OCI-LY3 (cell line): ENCODE data around the gene BBX.

Experiments
- H2AFZ ChIP-seq: fragments of 200-600, 300-600 bp; shearing (Covaris generic); 2 replicates; pipeline ENCODE4 v1.6.0; 2014; ENCODE audit warnings: antibody characterized with exemption, low read depth, low read length
- H3K27ac ChIP-seq: fragments of 200-600, 300-600 bp; sonication (generic); 2 replicates; pipeline ENCODE4 v1.5.1; 2014; ENCODE audit warnings: mild to moderate bottlenecking, low read length, moderate library complexity, mixed read lengths
- H3K27me3 ChIP-seq: fragments of 200-600, 300-600 bp; sonication (generic); 2 replicates; pipeline ENCODE4 v1.6.1; 2014; ENCODE audit warnings: low read depth, low read length, mixed read lengths
- H3K36me3 ChIP-seq: fragments of 200-600, 300-600 bp; sonication (generic); replicated peaks from 2 replicates; pipeline ENCODE3; 2014; ENCODE audit warnings: low read depth, low read length, mixed read lengths
- H3K4me1 ChIP-seq: fragments of 300-600, 200-600 bp; sonication (generic); 2 replicates; pipeline ENCODE4 v1.6.1; 2014; ENCODE audit warnings: low read length, mixed read lengths
- H3K4me2 ChIP-seq: fragments of 200-600, 300-600 bp; sonication (generic); 2 replicates; pipeline ENCODE4 v1.6.1; 2014; ENCODE audit warnings: low read length, mixed read lengths
- H3K4me3 ChIP-seq: fragments of 300-600, 200-600 bp; sonication (generic); 2 replicates; pipeline ENCODE4 v1.5.1; 2014; ENCODE audit warnings: antibody characterized with exemption, mild to moderate bottlenecking, low read length, moderate library complexity
- H3K79me2 ChIP-seq: fragments of 300-600, 200-600 bp; shearing (Covaris generic); 2 replicates; pipeline ENCODE4 v1.6.1; 2014; ENCODE audit warnings: mild to moderate bottlenecking, low read length, mixed read lengths
- H3K9ac ChIP-seq: fragments of 300-600, 200-600 bp; shearing (Covaris generic); 2 replicates; pipeline ENCODE4 v1.6.0; 2014; ENCODE audit warnings: mild to moderate bottlenecking, low read length, moderate library complexity
- H3K9me3 ChIP-seq: fragments of 200-600, 300-600 bp; shearing (Covaris generic); 2 replicates; pipeline ENCODE4 v1.6.1; 2014; ENCODE audit warnings: low read length, mixed read lengths; ENCODE audit not compliant: insufficient read depth
- H4K20me1 ChIP-seq: fragments of 200-600, 300-600 bp; sonication (generic); 2 replicates; pipeline ENCODE4 v1.6.1; 2016; ENCODE audit warnings: low read length, mixed read lengths; ENCODE audit not compliant: insufficient read depth
- EZH2phosphoT487 ChIP-seq: fragments of 200-600 bp; shearing (Covaris generic); IDR thresholded peaks from 2 replicates; pipeline ENCODE4 v1.6.1; 2018; ENCODE audit warnings: antibody characterized with exemption, mixed run types, low read depth
- TF ChIP-seq, protein P1 (sequence below): fragments of 200-600, 300-600 bp; sonication (generic); IDR thresholded peaks from 2 replicates; pipeline ENCODE4 v1.5.1; 2014; ENCODE audit warnings: antibody characterized with exemption, low read length, low read depth

The BBX gene

DNA sequence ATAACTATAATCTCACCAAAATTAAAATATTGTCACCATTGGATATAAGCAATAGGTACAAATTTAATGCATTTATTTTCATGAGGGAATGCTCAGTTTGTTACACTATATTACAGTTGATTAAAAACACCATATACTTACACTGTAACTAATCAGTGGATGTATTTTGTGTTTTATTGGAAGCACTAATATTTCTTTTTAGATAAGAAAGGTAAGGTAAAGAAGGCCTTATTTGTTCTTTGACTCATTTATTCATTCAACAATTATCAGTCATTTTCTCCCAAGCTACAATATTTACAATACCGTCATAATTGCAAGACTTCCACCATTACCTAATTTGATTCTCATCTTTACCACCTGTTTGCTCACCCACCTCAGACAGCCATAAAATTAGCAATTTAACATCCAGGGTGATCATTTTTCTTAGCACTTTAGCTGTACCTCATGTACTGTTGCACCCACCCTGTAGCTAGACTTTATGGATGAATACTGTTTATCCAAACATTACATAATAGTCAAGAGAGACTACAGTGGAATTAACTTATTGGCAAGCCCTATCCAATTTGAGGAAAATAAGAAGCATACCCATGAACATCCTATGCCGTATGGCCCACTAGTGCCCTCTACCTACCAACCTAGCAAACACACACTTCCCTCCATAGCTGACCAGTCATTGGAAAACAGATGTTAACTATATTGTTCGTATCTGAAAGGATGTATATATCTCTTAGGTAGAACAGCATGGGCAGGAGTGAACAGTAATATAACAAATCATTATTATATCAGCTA lies 229.6 kb downstream of the BBX start:
- no peak overlapping the region for H3K4me2 ChIP-seq
- H3K9ac ChIP-seq, result no peak overlapping the region
- no peaks in the 10 kb centered on the region for H3K36me3 ChIP-seq
- no peaks in the 10 kb centered on the region for H3K9me3 ChIP-seq
- TF ChIP-seq, protein P1, sequence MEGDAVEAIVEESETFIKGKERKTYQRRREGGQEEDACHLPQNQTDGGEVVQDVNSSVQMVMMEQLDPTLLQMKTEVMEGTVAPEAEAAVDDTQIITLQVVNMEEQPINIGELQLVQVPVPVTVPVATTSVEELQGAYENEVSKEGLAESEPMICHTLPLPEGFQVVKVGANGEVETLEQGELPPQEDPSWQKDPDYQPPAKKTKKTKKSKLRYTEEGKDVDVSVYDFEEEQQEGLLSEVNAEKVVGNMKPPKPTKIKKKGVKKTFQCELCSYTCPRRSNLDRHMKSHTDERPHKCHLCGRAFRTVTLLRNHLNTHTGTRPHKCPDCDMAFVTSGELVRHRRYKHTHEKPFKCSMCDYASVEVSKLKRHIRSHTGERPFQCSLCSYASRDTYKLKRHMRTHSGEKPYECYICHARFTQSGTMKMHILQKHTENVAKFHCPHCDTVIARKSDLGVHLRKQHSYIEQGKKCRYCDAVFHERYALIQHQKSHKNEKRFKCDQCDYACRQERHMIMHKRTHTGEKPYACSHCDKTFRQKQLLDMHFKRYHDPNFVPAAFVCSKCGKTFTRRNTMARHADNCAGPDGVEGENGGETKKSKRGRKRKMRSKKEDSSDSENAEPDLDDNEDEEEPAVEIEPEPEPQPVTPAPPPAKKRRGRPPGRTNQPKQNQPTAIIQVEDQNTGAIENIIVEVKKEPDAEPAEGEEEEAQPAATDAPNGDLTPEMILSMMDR, result peak; percentile 74
- no peak for TF ChIP-seq EZH2phosphoT487
- no peak overlapping the region for H3K4me3 ChIP-seq
- H3K27me3 ChIP-seq, result no peaks in the 10 kb centered on the region
- H3K4me1 ChIP-seq, result no peaks in the 10 kb centered on the region
- H3K79me2 ChIP-seq, result no peaks in the 10 kb centered on the region
- no peak overlapping the region for H2AFZ ChIP-seq
- H4K20me1 ChIP-seq, result no peaks in the 10 kb centered on the region
- H3K27ac ChIP-seq, result no peak overlapping the region

DNA sequence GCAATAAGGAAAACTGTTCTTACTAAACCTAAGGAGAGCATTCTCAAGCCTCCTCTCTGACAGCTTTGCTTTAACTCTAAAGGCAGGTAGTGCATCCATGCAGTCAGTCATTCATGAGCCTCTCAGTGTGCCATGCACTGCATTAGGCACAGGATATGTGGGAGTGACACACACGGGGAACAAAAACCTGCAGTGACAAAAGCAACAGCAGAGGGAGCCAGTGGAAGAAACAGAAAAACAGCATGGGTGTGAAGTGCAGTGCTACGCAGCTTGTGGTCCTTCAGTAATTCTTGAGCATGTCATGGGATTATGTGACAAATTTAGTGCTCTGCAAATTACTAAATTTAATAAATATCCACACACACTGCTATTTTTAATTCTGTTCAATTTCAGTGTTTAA lies 230.7 kb downstream of the BBX start:
- Histone ChIP-seq H4K20me1 (no peaks in the 10 kb centered on the region), H3K9me3 (no peaks in the 10 kb centered on the region), H3K4me1 (no peaks in the 10 kb centered on the region), H3K27ac (no peak overlapping the region), H3K9ac (no peak overlapping the region), H3K36me3 (no peaks in the 10 kb centered on the region), H3K27me3 (no peaks in the 10 kb centered on the region), H3K4me2 (no peak overlapping the region), H2AFZ (no peak overlapping the region), H3K4me3 (no peak overlapping the region), H3K79me2 (no peaks in the 10 kb centered on the region)
- TF ChIP-seq, protein P1, result peak; percentile 79
- TF ChIP-seq EZH2phosphoT487, result no peak

DNA sequence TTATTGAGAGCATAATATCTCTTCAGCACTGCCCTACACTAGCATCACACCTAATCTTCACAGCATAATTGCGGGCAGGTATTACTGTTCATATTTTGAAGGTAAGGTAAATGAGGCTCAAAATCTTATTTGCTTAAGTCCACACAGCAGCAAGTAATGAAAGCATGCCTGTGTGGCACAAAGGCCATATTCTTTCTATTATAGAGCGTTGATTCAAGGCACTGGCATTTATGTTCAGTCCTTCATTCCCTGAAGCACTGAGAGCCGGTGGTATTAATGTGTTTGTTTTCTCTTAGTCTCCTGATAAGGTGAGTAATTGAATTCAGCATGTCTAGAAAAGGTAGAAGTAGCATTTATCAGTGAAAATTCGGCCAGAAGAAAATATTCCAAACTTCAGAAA lies 231.2 kb downstream of the BBX start:
- Histone ChIP-seq H3K27me3 (no peaks in the 10 kb centered on the region), H2AFZ (no peak overlapping the region), H3K4me1 (no peaks in the 10 kb centered on the region), H3K4me2 (no peak overlapping the region), H3K36me3 (no peaks in the 10 kb centered on the region), H3K27ac (no peak overlapping the region), H3K9me3 (no peaks in the 10 kb centered on the region), H4K20me1 (no peaks in the 10 kb centered on the region), H3K9ac (no peak overlapping the region), H3K4me3 (no peak overlapping the region), H3K79me2 (no peaks in the 10 kb centered on the region)
- TF ChIP-seq, protein P1, result no peak
- TF ChIP-seq EZH2phosphoT487, result no peak

DNA sequence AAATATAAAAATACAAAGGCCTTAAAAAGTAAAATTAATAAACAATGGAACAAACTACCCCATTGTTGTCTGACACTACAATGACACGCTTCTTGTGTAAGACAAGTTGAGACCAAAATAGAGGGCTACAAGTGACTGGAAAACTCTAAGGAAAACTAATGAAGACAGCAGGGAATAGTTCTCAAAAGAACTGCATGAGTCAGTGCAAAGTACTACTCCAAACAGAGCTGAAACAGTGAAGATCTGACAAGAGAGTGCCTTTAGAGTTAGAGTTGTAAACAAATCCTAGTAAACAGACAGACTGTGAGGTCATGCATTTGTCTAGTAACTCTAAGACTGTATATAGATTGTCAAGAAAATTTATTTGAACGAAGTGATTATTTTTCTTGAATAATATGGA lies 233.9 kb downstream of the BBX start:
- Histone ChIP-seq H3K4me2 (no peak overlapping the region), H3K9ac (no peak overlapping the region), H3K27ac (no peak overlapping the region), H3K9me3 (no peaks in the 10 kb centered on the region), H3K79me2 (no peaks in the 10 kb centered on the region), H4K20me1 (no peaks in the 10 kb centered on the region), H3K4me1 (no peaks in the 10 kb centered on the region), H2AFZ (no peak overlapping the region), H3K27me3 (no peaks in the 10 kb centered on the region), H3K4me3 (no peak overlapping the region), H3K36me3 (no peaks in the 10 kb centered on the region)
- TF ChIP-seq, protein P1, result no peak
- no peak for TF ChIP-seq EZH2phosphoT487
